Hematopoietic multipotent progenitor cell treated with erythropoietin and hydrocortisone succinate and interleukin-3 and kit ligand, for 15 days (in vitro differentiated cells): Measurements from ENCODE around the gene PLCD3.

ENCODE experiments used
- DNase-seq: peaks from one replicate; pipeline ENCODE4 v3.0.0-alpha.2; 2015; ENCODE audit warnings: low spot score

Gene PLCD3

GRCh38 chr17:45117848-45118646, 14.3 kb downstream of the PLCD3 start:
- DNase-seq = no peak

DNA sequence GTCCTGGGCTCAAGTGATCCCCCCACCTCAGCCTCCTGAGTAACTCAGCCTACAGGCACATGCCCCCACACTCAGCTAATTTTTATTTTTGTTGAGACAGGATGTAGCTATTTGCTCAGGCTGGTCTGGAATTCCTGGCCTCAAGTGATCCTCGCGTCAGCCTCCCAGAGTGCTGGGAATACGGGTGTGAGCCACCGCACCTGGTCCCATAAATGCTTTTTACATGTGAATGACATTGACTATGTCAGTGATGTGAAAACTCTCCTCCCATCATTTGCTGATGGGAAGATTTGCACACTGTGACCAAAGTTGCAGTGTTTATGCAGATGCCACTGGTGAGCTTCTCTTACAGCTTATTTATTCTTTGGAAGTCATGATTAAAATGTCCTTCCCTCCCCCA, 15.0 kb downstream of the PLCD3 start:
- no peak for DNase-seq

DNA sequence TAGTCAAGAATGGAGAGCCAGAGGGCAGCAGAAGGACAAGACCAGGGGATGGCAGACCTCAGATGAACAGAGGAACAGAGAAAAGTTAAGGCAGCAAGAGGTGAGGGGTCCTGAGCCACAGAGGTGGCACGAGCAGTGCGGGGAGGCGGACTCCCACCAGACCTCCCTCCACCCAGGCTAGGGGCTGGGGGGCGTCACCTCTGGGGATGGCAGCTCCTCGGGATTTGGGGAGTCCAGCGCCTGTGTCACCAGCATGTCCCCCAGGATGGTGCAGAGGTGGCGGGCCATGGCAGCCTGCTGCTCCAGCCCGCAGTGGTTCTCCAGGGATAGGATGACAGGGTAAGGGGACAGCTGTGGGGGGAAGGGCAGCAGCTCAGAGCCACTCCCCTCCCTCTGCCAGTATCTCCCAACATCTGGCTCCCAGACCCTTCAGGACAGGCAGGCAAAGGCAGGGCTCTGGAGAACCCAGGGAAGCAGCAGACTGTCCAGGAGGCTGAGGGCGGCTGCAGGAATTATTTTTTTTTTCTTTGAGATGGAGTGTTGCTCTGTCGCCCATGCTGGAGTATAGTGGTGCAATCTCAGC, 15.8 kb downstream of the PLCD3 start:
- DNase-seq = no peak

- DNase-seq = no peak
These were observed 16.4 kb downstream of the PLCD3 start for GRCh38 chr17:45115871-45116270.

- DNase-seq = no peak
These were observed 17.2 kb downstream of the PLCD3 start for GRCh38 chr17:45115015-45115625.

- no peak for DNase-seq
These were observed 18.0 kb downstream of the PLCD3 start for GRCh38 chr17:45114117-45114932.

GRCh38 chr17:45113424-45113754, 18.9 kb downstream of the PLCD3 start:
- no peak for DNase-seq

DNA sequence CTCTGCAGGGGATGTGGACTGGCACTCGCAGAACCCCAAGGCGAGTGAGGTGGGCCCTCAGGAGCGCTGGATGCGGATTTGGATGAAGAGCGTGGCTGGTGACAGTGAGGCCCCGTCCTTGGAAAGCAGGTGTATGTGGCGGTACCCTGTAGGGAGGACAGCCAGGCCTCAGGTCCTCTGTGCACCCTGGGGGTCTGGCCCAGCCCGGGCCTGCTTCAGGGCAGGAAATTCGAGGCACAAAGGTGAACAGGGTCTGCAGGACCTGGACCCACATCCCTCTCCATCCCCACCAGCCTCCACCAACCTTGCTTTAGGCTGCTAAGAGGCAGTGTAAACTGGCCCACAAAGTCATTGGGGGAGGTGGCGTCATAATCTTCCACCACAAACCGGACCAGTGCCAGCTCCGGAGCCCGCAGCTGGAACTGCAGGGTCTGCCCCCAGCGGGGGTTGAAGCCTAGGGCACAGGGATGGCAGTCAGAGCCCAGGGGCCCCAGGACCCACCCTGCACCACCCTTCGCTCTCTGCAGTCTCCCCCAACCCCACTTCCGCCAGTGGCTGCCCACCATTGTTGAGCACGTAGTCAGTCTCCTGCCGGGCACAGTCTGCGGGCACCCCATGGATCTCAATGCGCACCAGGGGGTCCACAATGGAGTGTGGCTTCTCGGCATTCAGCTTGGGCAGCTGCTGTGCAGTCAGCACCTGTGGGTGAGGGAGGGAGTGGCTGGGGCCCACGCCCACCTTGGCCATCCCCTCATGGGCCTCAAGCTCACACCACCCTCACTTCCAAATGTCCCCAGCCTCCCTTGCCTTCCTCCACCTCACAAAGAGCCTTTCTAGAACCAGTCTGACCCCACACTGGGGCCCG, 19.5 kb downstream of the PLCD3 start:
- no peak for DNase-seq

- no peak for DNase-seq
These were observed 20.5 kb downstream of the PLCD3 start for GRCh38 chr17:45111850-45112249.

- no peak for DNase-seq
These were observed 21.4 kb downstream of the PLCD3 start for GRCh38 chr17:45110676-45111611.

GRCh38 chr17:45108595-45109521, 23.5 kb downstream of the PLCD3 start:
- DNase-seq = no peak

- no peak for DNase-seq
These were observed 24.3 kb downstream of the PLCD3 start for GRCh38 chr17:45108051-45108450.

DNA sequence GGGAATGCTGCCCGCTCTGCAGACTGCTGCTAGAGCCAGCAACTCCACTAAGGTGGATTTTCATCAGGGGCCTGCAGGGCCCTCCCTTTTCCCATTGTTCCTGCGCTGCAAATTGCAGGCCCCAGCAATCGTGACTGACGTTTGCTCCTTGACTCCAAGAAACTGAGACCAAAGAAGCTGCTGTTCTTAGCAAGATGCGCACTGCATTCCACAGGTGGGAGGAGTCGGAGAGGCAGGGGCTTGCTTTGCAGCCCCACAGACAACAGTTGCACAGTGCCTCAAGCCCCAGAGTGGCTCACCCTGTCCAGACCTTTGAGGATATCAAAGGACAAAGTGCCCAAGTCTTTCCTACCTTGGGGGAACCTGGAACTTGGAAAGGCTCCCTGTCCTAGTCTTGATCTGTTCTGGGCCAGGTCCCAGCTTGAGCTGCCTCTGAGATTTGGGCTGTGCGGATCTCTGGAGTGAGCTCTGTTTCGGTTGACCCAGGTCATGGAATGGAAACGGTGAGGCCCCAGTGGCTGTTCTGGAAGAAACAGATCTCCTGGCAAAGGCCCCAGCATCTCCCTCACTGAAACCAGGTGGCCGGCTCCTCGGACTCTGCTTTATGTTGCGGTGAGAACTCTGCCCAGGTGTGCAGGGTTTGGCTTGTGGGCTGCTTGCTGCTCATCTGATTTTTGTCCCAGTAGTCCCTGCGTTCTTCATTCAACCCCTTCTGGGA, 24.9 kb downstream of the PLCD3 start:
- DNase-seq = no peak

DNA sequence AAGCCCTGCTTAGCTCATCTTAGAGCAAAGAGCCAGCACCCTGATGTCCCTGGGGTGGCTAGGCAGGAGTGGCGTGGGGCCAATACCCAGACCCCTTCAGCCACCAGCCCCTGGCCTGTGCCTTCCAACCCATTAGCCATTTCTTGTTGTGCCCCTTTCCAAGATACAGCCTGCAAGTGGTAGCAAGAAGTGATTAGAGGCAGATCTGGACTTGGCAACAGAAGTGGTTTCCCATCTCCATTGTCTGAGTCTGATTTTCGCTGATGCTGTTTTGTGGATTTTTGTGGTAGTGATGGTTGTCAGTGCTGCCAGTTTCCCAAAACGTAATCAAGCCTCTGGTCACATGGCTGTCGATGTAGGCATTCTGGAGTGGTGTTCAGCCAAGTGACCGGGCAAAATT, 25.7 kb downstream of the PLCD3 start:
- no peak for DNase-seq

DNA sequence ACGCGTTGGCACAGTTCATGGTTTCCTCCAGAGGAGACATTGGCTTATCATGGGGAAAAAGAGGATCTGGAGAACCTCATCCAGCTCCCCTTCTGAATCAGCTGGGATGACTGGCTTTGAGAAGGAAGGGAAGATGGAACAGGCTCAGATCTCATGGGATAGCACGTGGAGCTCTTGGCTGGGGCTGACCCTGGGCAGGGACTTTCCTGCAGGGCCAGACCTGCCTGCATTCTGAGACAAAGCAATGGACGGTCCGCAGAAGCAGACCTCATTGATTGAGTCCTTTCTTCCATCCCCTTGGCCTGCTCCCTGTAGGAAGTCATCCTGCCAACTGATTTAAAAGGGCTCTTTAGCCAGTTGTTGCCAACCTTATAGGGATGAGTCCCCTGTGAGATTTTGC, 26.2 kb downstream of the PLCD3 start:
- DNase-seq = no peak

- DNase-seq = no peak
These were observed 27.2 kb downstream of the PLCD3 start for GRCh38 chr17:45104907-45105624.

DNA sequence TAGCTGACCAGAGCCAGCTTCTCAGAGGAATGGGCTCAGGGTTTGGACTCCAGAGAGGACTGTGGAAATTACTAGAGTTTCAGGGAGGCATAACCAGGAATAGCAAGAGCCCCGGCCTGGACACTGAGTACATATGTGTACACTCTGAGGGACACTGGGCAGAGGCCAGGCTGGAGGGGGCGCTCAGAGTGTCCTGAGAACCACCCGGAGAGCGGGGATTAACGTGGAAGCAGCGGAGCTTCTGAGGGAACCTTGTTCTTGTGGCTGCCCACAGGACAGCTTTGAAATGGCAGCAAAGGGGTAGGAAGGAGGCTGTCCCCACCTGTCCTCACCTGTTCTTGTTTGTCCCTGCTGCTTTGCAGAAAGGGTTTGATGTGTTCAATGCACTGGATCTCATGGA, 27.8 kb downstream of the PLCD3 start:
- no peak for DNase-seq

DNA sequence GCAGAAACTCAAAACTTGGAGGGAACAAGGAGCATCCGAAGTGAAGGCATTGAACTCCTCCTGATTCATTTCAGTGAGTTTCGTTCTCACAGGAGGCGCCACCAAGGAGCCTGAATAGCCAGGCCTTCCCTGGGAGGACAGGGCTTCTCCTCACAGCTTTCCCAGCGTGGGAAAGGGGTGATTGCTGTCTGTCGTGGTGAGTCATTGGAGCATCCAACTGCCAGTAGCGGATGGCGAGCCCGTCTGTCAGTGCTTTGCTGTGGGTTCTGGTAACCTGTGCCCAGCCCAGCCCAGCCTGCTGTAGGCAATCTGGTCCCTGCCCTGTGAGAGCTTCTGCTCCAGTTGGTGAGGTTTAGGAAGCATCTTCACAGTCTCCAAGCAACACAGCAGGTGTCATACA, 28.3 kb downstream of the PLCD3 start:
- DNase-seq = no peak
